ENCODE results near the gene RAB3IL1.
A peak's percentile ranks its signal among the peaks of the same experiment; 100 is the strongest.

Gene RAB3IL1

DNA sequence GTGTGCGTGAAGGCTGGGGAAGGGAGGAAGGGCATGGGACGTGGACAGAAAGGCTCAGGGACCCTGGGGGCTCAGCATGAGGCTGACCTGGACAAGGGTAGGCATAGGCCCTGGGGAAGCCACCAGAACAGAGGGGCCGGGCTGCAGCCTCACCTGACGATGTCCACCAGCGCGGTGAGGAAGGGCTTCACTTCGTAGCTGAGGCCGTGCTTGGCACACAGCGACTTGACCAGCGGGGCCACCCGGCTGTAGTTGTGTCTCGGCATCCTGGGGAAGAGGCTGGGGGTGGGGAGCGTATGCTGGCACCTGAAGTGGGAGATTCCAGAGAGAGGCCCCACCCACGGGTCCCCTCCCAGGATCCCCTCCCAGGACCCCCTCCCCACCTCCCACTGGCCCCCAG, 41.7 kb downstream of the RAB3IL1 start:
- DNase-seq (ENCODE audit: insufficient read length) (no peak), FAIRE-seq (no peak)
- no peak for TF ChIP-seq TAF1 (IDR thresholded peaks at IDR 0.05; ENCODE audit: borderline replicate concordance, low read depth, low read length)
- TF ChIP-seq POLR2AphosphoS5 (IDR thresholded peaks at IDR 0.05; ENCODE audit: low read depth, low read length): no peak
- no peak for TF ChIP-seq POLR2A (IDR thresholded peaks at IDR 0.05; ENCODE audit: low read depth, low read length)

DNA sequence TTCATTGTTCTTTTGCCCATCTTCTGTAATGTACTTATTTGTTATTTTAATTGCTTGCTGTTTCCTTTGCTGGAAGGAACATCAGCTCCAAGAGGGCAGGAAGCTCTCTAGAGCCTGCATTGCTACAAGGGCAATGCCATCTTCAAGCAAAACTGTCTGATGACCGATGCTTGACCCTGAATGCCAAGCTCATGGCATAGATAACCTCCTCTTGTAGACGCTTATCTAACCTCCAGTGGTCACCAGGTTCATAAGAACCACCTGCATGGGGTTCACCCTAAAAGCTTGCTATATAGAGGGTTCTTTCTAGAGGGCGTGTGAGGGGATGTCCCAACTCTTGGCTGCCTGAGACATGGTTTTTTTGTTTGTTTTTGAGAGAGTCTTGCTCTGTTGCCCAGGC, 42.5 kb downstream of the RAB3IL1 start:
- FAIRE-seq (no peak), DNase-seq (ENCODE audit: insufficient read length) (no peak)
- TF ChIP-seq POLR2AphosphoS5 (IDR thresholded peaks at IDR 0.05; ENCODE audit: low read depth, low read length) (no peak), TAF1 (IDR thresholded peaks at IDR 0.05; ENCODE audit: borderline replicate concordance, low read depth, low read length) (no peak), POLR2A (IDR thresholded peaks at IDR 0.05; ENCODE audit: low read depth, low read length) (no peak)

DNA sequence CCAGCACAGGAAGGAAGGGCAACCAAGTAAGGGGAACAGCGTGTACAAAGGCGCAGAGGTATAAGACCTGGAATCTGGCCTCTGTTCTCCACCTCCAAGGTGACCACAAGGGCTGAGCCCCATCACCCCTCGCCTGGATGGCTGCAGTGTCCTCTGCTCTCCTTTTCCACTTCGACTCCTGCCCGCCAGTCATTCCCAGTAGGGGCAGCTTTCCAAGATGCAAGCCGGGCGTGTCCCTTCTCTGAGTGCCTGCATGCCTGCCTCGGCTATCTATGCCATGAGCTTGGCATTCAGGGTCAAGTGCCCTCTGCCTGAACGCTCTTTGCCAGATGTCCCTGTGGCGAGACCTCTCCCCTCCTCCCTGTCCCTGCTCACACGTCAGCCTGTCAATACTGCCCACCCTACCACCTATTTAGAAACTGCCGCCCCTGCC, 43.0 kb downstream of the RAB3IL1 start:
- DNase-seq (ENCODE audit: insufficient read length) (no peak), FAIRE-seq (no peak)
- TF ChIP-seq TAF1 (IDR thresholded peaks at IDR 0.05; ENCODE audit: borderline replicate concordance, low read depth, low read length) (no peak), POLR2AphosphoS5 (IDR thresholded peaks at IDR 0.05; ENCODE audit: low read depth, low read length) (no peak), POLR2A (IDR thresholded peaks at IDR 0.05; ENCODE audit: low read depth, low read length) (no peak)

DNA sequence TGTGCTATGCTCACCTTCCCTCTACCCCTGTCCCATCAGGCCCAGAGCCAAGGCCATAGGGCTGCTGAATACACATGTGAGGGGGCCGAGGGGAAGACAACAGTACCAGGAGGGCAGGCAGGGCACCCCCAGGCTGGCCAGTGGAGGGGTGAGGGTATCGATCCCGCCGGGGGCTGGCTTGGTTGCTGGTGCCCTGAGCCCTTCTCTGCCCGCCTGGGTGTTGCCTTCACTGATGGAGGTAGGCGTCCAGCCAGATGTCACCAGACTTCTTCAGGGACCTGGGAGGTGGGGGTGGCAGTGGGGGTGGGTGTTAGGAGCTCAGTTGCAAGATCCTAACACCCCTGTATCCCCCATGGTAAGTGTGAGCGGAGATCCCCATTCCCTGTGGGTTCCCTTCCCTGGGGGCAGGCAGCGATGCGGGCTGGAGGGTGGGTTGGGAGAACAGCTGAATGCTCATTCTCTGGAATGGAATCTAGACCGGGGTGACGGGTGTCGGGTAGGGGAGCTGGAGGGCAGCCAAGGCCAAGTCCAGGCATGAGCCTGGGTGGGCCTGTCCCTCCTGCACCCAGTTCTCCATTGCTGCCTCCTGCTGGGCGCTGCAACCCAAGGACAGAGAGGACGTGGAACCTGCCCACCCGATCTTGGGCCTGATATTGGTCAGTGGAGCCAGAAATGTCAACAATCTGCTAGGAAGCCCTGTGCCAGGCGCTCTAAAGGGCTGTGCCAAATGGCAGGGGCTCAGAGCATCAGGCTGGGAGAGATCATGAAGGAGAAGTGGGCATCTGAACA, 43.6 kb downstream of the RAB3IL1 start:
- FAIRE-seq (no peak), DNase-seq (ENCODE audit: insufficient read length) (no peak)
- TF ChIP-seq TAF1 (IDR thresholded peaks at IDR 0.05; ENCODE audit: borderline replicate concordance, low read depth, low read length) (no peak), POLR2AphosphoS5 (IDR thresholded peaks at IDR 0.05; ENCODE audit: low read depth, low read length) (no peak), POLR2A (IDR thresholded peaks at IDR 0.05; ENCODE audit: low read depth, low read length) (no peak)

DNA sequence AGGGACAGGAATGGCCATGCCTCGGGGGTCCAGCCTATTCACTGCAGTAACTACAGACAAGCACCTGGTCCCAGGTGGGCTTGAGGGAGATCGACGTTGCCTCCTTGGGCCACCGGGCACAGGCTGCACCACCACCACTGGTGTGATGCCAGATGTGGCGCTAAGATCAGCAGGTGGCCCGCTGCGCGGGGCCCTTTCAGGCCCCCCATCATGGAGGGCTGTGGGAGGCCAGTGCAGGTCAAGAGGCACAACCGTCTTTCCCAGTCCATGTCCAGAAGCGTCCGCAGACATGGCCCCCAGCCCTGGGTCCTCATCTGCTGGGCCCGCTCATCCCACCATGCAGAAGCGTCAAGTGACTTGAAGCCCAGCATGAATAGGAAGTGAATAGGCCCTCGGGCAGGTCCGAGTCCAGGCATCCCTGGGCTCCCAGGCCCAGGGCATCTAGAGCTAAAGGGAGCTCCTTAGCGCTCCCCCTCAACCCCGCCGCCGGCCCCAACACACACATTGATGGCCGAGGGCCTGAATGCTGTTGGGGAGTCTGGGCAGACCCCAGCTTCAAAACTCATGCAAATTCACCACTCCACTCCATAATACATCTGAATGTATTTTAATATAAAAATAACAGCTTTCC, 44.3 kb downstream of the RAB3IL1 start:
- FAIRE-seq (no peak), DNase-seq (ENCODE audit: insufficient read length) (no peak)
- TF ChIP-seq TAF1 (IDR thresholded peaks at IDR 0.05; ENCODE audit: borderline replicate concordance, low read depth, low read length): no peak

DNA sequence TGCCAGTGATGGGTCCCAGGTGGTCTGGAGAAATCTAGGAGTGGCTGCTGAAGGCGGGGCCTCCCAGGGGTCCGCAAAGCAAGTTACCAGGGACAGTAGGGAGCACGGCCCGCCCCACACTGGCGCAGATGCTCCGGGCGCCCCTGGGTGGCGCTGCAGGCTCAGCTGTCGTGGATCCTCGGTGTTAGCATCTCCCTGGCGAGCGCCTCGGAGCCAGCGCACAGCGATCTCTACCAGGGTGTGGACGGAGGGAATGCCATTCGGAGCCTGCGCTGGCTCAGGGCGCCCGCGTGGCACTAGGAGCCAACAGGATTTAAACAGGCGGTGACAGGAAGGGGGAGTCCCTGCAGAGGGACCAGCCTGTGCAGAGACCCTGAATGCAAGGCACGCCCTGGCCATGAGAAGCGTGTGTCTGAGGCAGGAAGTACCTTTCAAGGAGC, 46.2 kb downstream of the RAB3IL1 start:
- FAIRE-seq (peak; percentile 68), DNase-seq (ENCODE audit: insufficient read length) (peak; percentile 84)
- no peak for TF ChIP-seq TAF1 (IDR thresholded peaks at IDR 0.05; ENCODE audit: borderline replicate concordance, low read depth, low read length)
- TF ChIP-seq POLR2A (IDR thresholded peaks at IDR 0.05; ENCODE audit: low read depth, low read length): no peak
- TF ChIP-seq POLR2AphosphoS5 (IDR thresholded peaks at IDR 0.05; ENCODE audit: low read depth, low read length): no peak

DNA sequence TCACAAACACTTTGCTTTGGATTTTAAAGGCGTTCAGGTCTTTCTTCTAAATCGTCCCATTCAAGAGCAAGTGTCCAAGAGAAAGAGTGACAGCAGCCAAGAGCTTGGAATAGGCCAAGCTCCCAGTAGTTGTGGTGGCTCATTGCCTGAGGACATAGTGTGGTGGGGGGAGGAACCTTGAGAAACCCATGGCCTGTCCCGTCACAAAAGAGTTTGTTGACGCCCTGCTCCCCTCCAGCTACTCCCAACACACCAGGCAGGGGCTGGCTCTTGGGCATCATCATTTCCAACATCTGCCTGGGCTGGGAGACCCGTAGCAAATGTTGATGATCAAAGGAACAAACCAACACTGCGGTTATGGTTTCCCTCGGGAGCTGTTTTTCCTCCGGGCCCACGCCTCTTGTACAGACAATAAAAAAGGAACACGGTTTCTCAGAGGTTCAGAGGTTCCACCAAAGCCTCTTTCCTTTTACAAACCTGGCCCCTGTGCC, 46.8 kb downstream of the RAB3IL1 start:
- DNase-seq (ENCODE audit: insufficient read length): no peak
- no peak for FAIRE-seq
- TF ChIP-seq POLR2A (IDR thresholded peaks at IDR 0.05; ENCODE audit: low read depth, low read length) (no peak), POLR2AphosphoS5 (IDR thresholded peaks at IDR 0.05; ENCODE audit: low read depth, low read length) (no peak), TAF1 (IDR thresholded peaks at IDR 0.05; ENCODE audit: borderline replicate concordance, low read depth, low read length) (no peak)

DNA sequence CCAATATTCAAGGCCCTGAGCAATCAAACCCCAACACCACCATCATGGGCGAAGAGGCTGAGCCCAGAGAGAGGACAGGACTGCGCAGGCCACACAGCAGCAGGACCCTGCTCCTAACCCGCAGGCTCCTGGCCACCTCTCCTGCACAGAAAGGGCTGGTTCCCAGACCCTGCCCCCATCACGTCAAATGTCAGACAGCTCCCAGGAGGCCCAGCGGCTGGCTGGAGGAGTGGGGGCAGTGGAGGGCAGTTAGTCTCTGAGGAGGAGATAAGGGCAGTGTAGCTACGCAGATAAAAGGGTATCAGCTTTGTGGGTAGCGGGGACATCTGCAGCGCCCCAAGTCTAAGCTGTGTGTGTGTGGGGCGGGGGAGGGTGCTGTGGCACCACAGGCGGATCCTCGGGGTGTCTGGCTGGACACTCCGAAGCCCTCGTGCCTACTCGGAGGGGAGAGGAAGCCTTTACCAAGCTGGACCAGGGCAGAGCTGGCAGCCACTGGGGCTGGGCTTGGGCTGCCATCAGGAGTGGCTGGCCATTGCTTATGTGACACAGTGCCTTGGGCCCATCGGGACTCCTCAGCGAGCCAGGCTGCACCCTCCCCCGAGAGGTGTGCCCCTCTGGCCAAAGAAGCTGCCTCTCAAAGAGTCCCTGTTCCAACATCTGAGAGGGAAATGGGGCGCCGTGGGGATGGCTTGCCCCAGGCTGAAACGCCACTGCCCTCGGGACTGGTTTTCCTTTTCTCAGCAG, 47.5 kb downstream of the RAB3IL1 start:
- no peak for DNase-seq (ENCODE audit: insufficient read length)
- TF ChIP-seq POLR2AphosphoS5 (IDR thresholded peaks at IDR 0.05; ENCODE audit: low read depth, low read length) (no peak), TAF1 (IDR thresholded peaks at IDR 0.05; ENCODE audit: borderline replicate concordance, low read depth, low read length) (no peak), POLR2A (IDR thresholded peaks at IDR 0.05; ENCODE audit: low read depth, low read length) (no peak)
- no peak for FAIRE-seq

DNA sequence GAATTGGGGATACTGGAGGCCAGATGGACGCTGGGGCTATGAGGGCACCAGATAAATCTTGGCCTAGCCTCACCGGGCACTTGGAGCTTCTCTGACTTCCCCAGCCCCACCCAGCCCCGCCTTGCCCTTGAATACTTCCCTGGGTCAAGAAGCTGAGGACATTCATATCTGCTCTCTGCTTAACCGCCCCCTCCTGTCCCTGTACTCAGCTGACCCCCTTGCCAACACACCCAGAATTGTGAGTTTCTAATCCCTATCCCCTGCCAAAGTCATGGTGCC, 48.0 kb downstream of the RAB3IL1 start:
- no peak for FAIRE-seq
- TF ChIP-seq POLR2A (IDR thresholded peaks at IDR 0.05; ENCODE audit: low read depth, low read length) (no peak), POLR2AphosphoS5 (IDR thresholded peaks at IDR 0.05; ENCODE audit: low read depth, low read length) (no peak), TAF1 (IDR thresholded peaks at IDR 0.05; ENCODE audit: borderline replicate concordance, low read depth, low read length) (no peak)
- no peak for DNase-seq (ENCODE audit: insufficient read length)

DNA sequence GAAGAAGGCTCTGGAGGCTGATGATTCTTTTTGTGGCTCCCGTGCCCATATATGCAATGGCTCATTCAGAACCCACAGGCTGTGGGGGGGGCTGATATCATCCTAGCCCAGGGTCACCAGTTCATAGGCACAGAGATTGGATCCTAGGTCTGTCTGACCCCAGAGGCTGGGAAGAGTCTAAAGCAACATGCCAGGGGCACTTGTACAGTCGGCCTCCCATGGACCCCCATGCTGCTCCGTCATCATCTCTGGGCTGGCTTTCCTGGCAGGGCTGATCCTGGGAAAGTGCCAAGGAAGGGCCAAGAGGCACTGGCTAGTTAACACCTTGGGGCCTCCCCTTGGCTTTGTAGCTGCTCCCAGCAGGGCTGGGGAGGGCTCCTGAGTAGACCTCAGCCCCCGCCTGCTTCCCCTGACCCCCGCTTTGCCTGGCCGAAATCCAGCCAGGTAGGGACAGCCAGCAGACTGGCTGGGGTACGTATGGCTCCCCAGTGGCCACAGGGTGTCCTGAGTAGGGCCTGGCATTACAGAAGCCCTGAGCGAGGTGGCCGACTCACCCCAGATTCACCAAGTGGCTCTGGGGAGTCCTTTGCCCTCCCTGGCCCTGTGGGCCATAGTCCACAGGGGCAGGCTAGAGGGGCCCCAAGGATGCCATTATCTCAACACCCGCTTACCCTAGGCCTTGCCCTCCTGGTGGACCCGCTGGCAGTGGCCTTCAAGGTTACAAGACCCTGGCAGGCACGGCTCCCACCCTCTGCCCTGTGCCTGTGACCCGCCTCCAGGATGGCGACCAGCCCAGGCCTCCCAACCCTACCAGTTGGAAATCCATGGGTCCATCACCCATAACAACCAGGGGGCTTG, 48.6 kb downstream of the RAB3IL1 start:
- no peak for FAIRE-seq
- DNase-seq (ENCODE audit: insufficient read length): no peak
- TF ChIP-seq POLR2AphosphoS5 (IDR thresholded peaks at IDR 0.05; ENCODE audit: low read depth, low read length) (no peak), POLR2A (IDR thresholded peaks at IDR 0.05; ENCODE audit: low read depth, low read length) (0 out of 2 replicates have a peak, but pooled peaks have one; percentile 29)

DNA sequence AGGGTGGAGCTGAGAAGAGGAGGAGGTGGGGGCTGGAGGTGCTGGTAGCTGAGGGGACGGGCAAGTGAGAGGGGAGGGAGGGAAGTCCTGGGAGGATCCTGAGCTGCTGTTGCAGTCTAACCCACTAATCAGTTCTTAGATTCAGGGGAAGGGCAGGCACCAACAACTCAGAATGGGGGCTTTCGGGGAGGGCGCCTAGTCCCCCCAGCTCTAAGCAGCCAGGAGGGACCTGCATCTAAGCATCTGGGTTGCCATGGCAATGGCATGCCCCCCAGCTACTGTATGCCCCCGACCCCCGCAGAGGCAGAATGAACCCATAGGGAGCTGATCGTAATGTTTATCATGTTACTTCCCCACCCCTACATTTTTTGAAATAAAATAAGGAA, 50.4 kb downstream of the RAB3IL1 start:
- DNase-seq (ENCODE audit: insufficient read length) (no peak), FAIRE-seq (no peak)
- TF ChIP-seq POLR2A (IDR thresholded peaks at IDR 0.05; ENCODE audit: low read depth, low read length) (no peak), POLR2AphosphoS5 (IDR thresholded peaks at IDR 0.05; ENCODE audit: low read depth, low read length) (no peak), TAF1 (IDR thresholded peaks at IDR 0.05; ENCODE audit: borderline replicate concordance, low read depth, low read length) (no peak)
